ENCODE measurements around the gene F2RL3.
"Not testable (repeated sequence)": the region's sequence is repeated elsewhere in the genome, so short reads cannot be mapped to it uniquely, and the experiment has no call there.

Gene F2RL3

GRCh38 chr19:16888629-16889365 is at the start of gene F2RL3:
F2RL3 (plus strand) TSS chr19:16888999; CDS start chr19:16889190, 191 bp downstream.
- no peak for DNase-seq

- DNase-seq = no peak
Measured at GRCh38 chr19:16841391-16841926, 47.3 kb upstream of the F2RL3 start.

GRCh38 chr19:16846901-16847300 is 41.9 kb upstream of the F2RL3 start:
- DNase-seq = no peak

- no peak for DNase-seq
Measured at GRCh38 chr19:16847430-16847829, 41.4 kb upstream of the F2RL3 start.

- DNase-seq = no peak
Measured at GRCh38 chr19:16849168-16849567, 39.6 kb upstream of the F2RL3 start.

- DNase-seq = no peak
Measured at GRCh38 chr19:16850133-16850532, 38.7 kb upstream of the F2RL3 start.

GRCh38 chr19:16851031-16851712 is 37.6 kb upstream of the F2RL3 start:
- DNase-seq = no peak

GRCh38 chr19:16853066-16853465 is 35.7 kb upstream of the F2RL3 start:
- DNase-seq = no peak

GRCh38 chr19:16856091-16856490 is 32.7 kb upstream of the F2RL3 start:
- DNase-seq = no peak

- DNase-seq = no peak
Measured at GRCh38 chr19:16859626-16860025, 29.2 kb upstream of the F2RL3 start.

- DNase-seq = no peak
Measured at GRCh38 chr19:16860118-16860517, 28.7 kb upstream of the F2RL3 start.

GRCh38 chr19:16861011-16861410 is 27.8 kb upstream of the F2RL3 start:
- no peak for DNase-seq

GRCh38 chr19:16861834-16862233 is 27.0 kb upstream of the F2RL3 start:
- DNase-seq = no peak

- DNase-seq = no peak
Measured at GRCh38 chr19:16862826-16863415, 25.9 kb upstream of the F2RL3 start.

- no peak for DNase-seq
Measured at GRCh38 chr19:16867211-16867610, 21.6 kb upstream of the F2RL3 start.

- DNase-seq = no peak
Measured at GRCh38 chr19:16868423-16869130, 20.2 kb upstream of the F2RL3 start.

GRCh38 chr19:16869331-16869972 is 19.3 kb upstream of the F2RL3 start:
- no peak for DNase-seq

- no peak for DNase-seq
Measured at GRCh38 chr19:16871871-16872270, 16.9 kb upstream of the F2RL3 start.

GRCh38 chr19:16872728-16873127 is 16.1 kb upstream of the F2RL3 start:
- DNase-seq = no peak

- no peak for DNase-seq
Measured at GRCh38 chr19:16873594-16873993, 15.2 kb upstream of the F2RL3 start.

- no peak for DNase-seq
Measured at GRCh38 chr19:16874250-16874977, 14.4 kb upstream of the F2RL3 start.

- not testable (repeated sequence) for DNase-seq
Measured at GRCh38 chr19:16874978-16875299, 13.9 kb upstream of the F2RL3 start.

Data from activated CD8-positive, alpha-beta memory T cell treated with anti-CD3 and anti-CD28 coated beads, Interleukin-2, amount 50 U/mL, for 4 hours (primary cell).